K562 (cell line): ENCODE measurements around the gene TMEM205. TPM values are rescaled to one million over a fixed set of nuclear protein-coding genes. Genes with fewer than 3 reads are reported as not detected.
A peak's percentile ranks its signal among the peaks of the same experiment; 100 is the strongest.

Experiments
- ATF7 ChIP-seq: fragments of 450-650 bp; IDR thresholded peaks from 2 replicates; pipeline ENCODE4 v1.7.1; 2014; ENCODE audit warnings: mild to moderate bottlenecking, moderate library complexity
- BACH1 ChIP-seq: fragments of 200-800 bp; sonication (Bioruptor generic); IDR thresholded peaks from 2 replicates; pipeline ENCODE4 v1.6.1; 2016; ENCODE audit warnings: missing genetic modification characterization, missing compliant biosample characterization
- CBX2 ChIP-seq: fragments of 200-600 bp; sonication (generic); IDR thresholded peaks from one replicate; pipeline ENCODE4 v1.6.1; 2012; ENCODE audit warnings: mild to moderate bottlenecking, low read length, inconsistent platforms; ENCODE audit not compliant: insufficient read depth, poor library complexity, severe bottlenecking
- CHD2 ChIP-seq: IDR thresholded peaks from 2 replicates; pipeline ENCODE4 v1.6.1; 2011; ENCODE audit warnings: low read depth, low read length
- EWSR1 ChIP-seq: fragments of 450-650 bp; IDR thresholded peaks from 2 replicates; pipeline ENCODE4 v1.6.1; 2018; ENCODE audit warnings: borderline replicate concordance, mild to moderate bottlenecking, low read depth, moderate library complexity; ENCODE audit not compliant: partially characterized antibody
- GTF2F1 ChIP-seq: IDR thresholded peaks from 2 replicates; pipeline ENCODE4 v1.6.1; 2011; ENCODE audit warnings: low read depth, low read length, improper control_type of control experiment
- HMGN3 ChIP-seq: IDR thresholded peaks from 2 replicates; pipeline ENCODE4 v1.6.1; 2011; ENCODE audit warnings: borderline replicate concordance, low read depth, mild to moderate bottlenecking, mixed read lengths, low read length; ENCODE audit not compliant: insufficient read length; ENCODE audit errors: extremely low read depth
- KLF1 ChIP-seq: fragments of 450-650 bp; IDR thresholded peaks from 2 replicates; pipeline ENCODE4 v1.6.1; 2016; ENCODE audit warnings: missing genetic modification characterization, missing compliant biosample characterization
- MTA2 ChIP-seq: fragments of 450-650 bp; IDR thresholded peaks from 2 replicates; pipeline ENCODE4 v1.6.1; 2016; ENCODE audit warnings: low read depth
- NELFE ChIP-seq: IDR thresholded peaks from 2 replicates; pipeline ENCODE4 v1.6.1; 2011; ENCODE audit warnings: mild to moderate bottlenecking; ENCODE audit not compliant: insufficient read depth, insufficient read length
- NR2C2 ChIP-seq, 2 experiments: fragments of 200-800 bp in 1 of 2; sonication (Bioruptor generic) in 1 of 2; sonication (generic) in 1 of 2; formaldehyde crosslinking in 1 of 2; IDR thresholded peaks; 2 replicates each; pipeline versions ENCODE4 v1.6.1 to v1.8.0; 2016 to 2022; ENCODE audit warnings: mild to moderate bottlenecking in 1 of 2, missing compliant biosample characterization in 1 of 2, missing genetic modification characterization in 1 of 2, missing genetic modification reagents in 1 of 2
- SRSF9 ChIP-seq: fragments of 200-400 bp; formaldehyde crosslinking; IDR thresholded peaks from 2 replicates; pipeline ENCODE4 v1.6.1; 2017; ENCODE audit warnings: low read depth, low read length, borderline replicate concordance
- ZC3H11A ChIP-seq: IDR thresholded peaks from 2 replicates; pipeline ENCODE4 v1.6.1; 2012; ENCODE audit warnings: low read depth, low read length, improper control_type of control experiment
- ZFP1 ChIP-seq: fragments of 450-650 bp; formaldehyde crosslinking; IDR thresholded peaks from 2 replicates; pipeline ENCODE4 v1.4.0; 2020; ENCODE audit warnings: mild to moderate bottlenecking, mixed read lengths
- polyA plus RNA-seq, 8 experiments: library from polyadenylated mRNA; depleted of rRNA in 4 of 8; stranded (reverse) in 5 of 8; unstranded in 3 of 8; fragments of >200 nt; fragmentation: Nextera tagmentation in 2 of 8; fragmentation: Illumina TruSeq in 1 of 8; extraction: Ambion mirVana in 2 of 8; extraction: Trizol in 1 of 8; gene quantifications; 2 replicates each; pipeline versions ENCODE4 v1.2.1 to v1.2.3, GENCODE V29; 2011 to 2014; ENCODE audit warnings: inconsistent platforms in 1 of 8, missing spikeins in 1 of 8
- total RNA-seq, 7 experiments: library from RNA; depleted of rRNA in 6 of 7; stranded (reverse); fragments of >200 nt in 6 of 7; fragmentation: Illumina TruSeq in 2 of 7; extraction: Trizol in 2 of 7; gene quantifications; 2 replicates each; pipeline versions ENCODE4 v1.2.1 to v1.2.3, GENCODE V29; 2011 to 2021; ENCODE audit warnings: low replicate concordance in 1 of 7
- TF ChIP-seq, protein P1 (sequence below): sonication (generic); formaldehyde crosslinking; IDR thresholded peaks from 2 replicates; pipeline ENCODE4 v1.8.0; 2022; ENCODE audit warnings: missing genetic modification reagents, mild to moderate bottlenecking, moderate library complexity, borderline replicate concordance
- TF ChIP-seq, protein P2 (sequence below): fragments of 250-450 bp; sonication (Bioruptor Pico); IDR thresholded peaks from 2 replicates; pipeline ENCODE4 v1.4.0; 2020
- TF ChIP-seq, protein P3 (sequence below): fragments of 250-450 bp; sonication (Bioruptor Pico); IDR thresholded peaks from 2 replicates; pipeline ENCODE4 v1.4.0; 2020; ENCODE audit warnings: mild to moderate bottlenecking, moderate library complexity, borderline replicate concordance
- TF ChIP-seq, protein P4 (sequence below): fragments of 450-650 bp; conservative IDR thresholded peaks from 2 replicates; pipeline ENCODE4 v1.6.1; 2016; ENCODE audit warnings: missing genetic modification characterization, low read depth, mild to moderate bottlenecking, missing compliant biosample characterization, moderate library complexity

TMEM205 gene
- total and polyA plus RNA-seq, 9 of the 15 experiments (the other 6 are each of a cell fraction or from before 2014, with no cell fraction given): 21.3 to 81.5 (median 44.1) TPM

DNA sequence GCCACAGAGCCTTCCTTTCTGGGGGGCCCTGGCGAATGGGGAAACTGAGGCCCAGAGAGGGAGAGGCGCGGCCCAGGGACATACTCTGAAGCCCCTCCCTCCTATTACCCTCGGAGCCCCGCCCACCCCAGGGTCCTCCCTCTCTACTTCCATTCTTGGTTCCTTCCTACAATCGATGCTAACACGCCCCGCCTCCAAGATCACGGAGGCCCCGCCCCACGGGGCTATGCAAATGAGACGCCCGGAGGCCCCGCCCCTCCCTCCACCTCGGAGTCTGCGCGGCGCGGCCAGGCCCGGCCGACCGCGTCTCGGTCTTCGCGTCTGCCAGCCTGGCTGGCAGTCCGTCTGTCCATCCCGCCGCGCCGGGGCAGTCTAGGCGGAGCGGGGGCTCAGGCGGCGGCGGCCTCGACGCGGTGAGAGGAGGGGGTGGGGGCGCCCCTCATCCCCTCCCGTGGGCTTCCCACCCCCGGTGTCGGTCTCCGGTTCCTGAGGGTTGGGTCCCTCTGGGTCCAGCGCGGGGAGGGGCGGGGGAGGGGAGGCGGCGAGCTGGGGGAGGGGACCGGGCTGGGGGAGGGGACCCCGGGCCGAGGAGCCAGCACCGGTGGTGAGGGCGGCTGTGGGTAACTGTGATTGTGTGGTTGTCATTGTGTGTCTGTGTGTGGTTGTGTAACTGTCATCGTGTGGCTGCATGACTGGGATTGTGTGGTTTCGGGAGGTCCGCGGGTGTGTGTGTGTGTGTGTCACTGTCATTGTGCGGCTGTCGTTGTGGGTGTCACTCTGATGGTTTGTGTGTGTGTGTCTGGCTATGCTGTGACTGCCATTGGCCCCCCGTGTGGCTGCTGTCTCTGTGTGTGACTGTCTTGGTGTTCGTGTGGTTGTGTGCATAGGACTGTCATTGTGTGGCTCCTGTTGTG, 9.3 kb upstream of the TMEM205 start, which contains the start of gene PLPPR2 (continued):
- no peak for TF ChIP-seq BACH1 (tag)
- no peak for TF ChIP-seq ATF7
- TF ChIP-seq CBX2: no peak
- no peak for TF ChIP-seq ZFP1
- TF ChIP-seq EWSR1: no peak
- TF ChIP-seq NR2C2 (CRISPR knock-in tag; IDR thresholded peaks at IDR 0.05): no peak
- TF ChIP-seq NR2C2 (tag; IDR thresholded peaks at IDR 0.05): no peak
- TF ChIP-seq SRSF9: no peak
- TF ChIP-seq MTA2: no peak
- no peak for TF ChIP-seq CHD2
- TF ChIP-seq, protein P1, sequence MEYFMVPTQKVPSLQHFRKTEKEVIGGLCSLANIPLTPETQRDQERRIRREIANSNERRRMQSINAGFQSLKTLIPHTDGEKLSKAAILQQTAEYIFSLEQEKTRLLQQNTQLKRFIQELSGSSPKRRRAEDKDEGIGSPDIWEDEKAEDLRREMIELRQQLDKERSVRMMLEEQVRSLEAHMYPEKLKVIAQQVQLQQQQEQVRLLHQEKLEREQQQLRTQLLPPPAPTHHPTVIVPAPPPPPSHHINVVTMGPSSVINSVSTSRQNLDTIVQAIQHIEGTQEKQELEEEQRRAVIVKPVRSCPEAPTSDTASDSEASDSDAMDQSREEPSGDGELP (CRISPR knock-in tag): no peak; the same call in 1 of the 2 replicates
- TF ChIP-seq NELFE: no peak
- no peak for TF ChIP-seq GTF2F1
- no peak for TF ChIP-seq ZC3H11A
- TF ChIP-seq, protein P2, sequence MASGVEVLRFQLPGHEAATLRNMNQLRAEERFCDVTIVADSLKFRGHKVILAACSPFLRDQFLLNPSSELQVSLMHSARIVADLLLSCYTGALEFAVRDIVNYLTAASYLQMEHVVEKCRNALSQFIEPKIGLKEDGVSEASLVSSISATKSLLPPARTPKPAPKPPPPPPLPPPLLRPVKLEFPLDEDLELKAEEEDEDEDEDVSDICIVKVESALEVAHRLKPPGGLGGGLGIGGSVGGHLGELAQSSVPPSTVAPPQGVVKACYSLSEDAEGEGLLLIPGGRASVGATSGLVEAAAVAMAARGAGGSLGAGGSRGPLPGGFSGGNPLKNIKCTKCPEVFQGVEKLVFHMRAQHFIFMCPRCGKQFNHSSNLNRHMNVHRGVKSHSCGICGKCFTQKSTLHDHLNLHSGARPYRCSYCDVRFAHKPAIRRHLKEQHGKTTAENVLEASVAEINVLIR (CRISPR knock-in tag): no peak
- TF ChIP-seq, protein P3, sequence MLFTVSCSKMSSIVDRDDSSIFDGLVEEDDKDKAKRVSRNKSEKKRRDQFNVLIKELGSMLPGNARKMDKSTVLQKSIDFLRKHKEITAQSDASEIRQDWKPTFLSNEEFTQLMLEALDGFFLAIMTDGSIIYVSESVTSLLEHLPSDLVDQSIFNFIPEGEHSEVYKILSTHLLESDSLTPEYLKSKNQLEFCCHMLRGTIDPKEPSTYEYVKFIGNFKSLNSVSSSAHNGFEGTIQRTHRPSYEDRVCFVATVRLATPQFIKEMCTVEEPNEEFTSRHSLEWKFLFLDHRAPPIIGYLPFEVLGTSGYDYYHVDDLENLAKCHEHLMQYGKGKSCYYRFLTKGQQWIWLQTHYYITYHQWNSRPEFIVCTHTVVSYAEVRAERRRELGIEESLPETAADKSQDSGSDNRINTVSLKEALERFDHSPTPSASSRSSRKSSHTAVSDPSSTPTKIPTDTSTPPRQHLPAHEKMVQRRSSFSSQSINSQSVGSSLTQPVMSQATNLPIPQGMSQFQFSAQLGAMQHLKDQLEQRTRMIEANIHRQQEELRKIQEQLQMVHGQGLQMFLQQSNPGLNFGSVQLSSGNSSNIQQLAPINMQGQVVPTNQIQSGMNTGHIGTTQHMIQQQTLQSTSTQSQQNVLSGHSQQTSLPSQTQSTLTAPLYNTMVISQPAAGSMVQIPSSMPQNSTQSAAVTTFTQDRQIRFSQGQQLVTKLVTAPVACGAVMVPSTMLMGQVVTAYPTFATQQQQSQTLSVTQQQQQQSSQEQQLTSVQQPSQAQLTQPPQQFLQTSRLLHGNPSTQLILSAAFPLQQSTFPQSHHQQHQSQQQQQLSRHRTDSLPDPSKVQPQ (CRISPR knock-in tag): no peak
- peak; percentile 72 for TF ChIP-seq HMGN3
- TF ChIP-seq, protein P4, sequence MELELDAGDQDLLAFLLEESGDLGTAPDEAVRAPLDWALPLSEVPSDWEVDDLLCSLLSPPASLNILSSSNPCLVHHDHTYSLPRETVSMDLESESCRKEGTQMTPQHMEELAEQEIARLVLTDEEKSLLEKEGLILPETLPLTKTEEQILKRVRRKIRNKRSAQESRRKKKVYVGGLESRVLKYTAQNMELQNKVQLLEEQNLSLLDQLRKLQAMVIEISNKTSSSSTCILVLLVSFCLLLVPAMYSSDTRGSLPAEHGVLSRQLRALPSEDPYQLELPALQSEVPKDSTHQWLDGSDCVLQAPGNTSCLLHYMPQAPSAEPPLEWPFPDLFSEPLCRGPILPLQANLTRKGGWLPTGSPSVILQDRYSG: no peak
- no peak for TF ChIP-seq KLF1 (tag)
